Measurements from ENCODE around the gene TBC1D30.

TBC1D30 gene

DNA sequence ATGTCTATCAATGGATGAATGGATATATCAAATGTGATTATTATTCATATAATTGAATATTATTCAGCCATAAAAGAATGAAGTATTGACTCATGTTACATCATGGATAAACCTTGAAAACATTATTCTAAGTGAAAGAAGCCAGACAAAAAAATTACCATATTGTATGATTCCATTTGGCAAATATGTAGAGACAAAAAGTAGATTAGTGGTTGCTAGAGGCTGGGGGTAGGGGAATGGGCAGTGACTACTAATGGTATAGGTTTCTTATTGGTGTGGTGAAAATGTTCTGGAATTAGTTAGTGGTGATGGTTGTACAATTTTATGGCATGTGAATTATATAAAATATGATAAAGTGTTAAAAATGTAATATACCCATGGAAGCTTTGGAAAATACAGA lies 33.4 kb upstream of the TBC1D30 start:
- Histone ChIP-seq H3K9me2 (replicated peaks; ENCODE audit: control insufficient read depth, low read length) (no peaks in the 10 kb centered on the region), H3K4me3 (ENCODE audit: low read length) (no peak overlapping the region), H3F3A (ENCODE audit: control insufficient read depth, insufficient read depth) (no peaks in the 10 kb centered on the region), H3K36me3 (ENCODE audit: control insufficient read depth, low read length) (no peaks in the 10 kb centered on the region), H3K4me2 (ENCODE audit: low read length) (no peak overlapping the region), H4K20me1 (ENCODE audit: control insufficient read depth, insufficient read depth, low read depth, low read length) (no peaks in the 10 kb centered on the region), H3K27me3 (ENCODE audit: control insufficient read depth, low read length) (0 out of 2 replicates have a peak, but pooled peaks cover 6% of the 10 kb centered on the region), H3K4me1 (ENCODE audit: control insufficient read depth, low read length) (no peaks in the 10 kb centered on the region), H3K9me3 (ENCODE audit: control insufficient read depth, insufficient read depth, low read length) (no peaks in the 10 kb centered on the region), H3K79me2 (ENCODE audit: control insufficient read depth, low read length) (no peaks in the 10 kb centered on the region), H3K27ac (ENCODE audit: low read depth, low read length) (no peak overlapping the region)
- TF ChIP-seq, protein P1, sequence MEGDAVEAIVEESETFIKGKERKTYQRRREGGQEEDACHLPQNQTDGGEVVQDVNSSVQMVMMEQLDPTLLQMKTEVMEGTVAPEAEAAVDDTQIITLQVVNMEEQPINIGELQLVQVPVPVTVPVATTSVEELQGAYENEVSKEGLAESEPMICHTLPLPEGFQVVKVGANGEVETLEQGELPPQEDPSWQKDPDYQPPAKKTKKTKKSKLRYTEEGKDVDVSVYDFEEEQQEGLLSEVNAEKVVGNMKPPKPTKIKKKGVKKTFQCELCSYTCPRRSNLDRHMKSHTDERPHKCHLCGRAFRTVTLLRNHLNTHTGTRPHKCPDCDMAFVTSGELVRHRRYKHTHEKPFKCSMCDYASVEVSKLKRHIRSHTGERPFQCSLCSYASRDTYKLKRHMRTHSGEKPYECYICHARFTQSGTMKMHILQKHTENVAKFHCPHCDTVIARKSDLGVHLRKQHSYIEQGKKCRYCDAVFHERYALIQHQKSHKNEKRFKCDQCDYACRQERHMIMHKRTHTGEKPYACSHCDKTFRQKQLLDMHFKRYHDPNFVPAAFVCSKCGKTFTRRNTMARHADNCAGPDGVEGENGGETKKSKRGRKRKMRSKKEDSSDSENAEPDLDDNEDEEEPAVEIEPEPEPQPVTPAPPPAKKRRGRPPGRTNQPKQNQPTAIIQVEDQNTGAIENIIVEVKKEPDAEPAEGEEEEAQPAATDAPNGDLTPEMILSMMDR (IDR thresholded peaks at IDR 0.05; ENCODE audit: low read depth, low read length, poor library complexity, severe bottlenecking): no peak
- no peak for TF ChIP-seq EZH2phosphoT487 (IDR thresholded peaks at IDR 0.05; ENCODE audit: borderline replicate concordance, low read length)

GRCh38 chr12:64792128-64792527 lies 32.3 kb upstream of the TBC1D30 start:
- TF ChIP-seq, protein P1 (IDR thresholded peaks at IDR 0.05; ENCODE audit: low read depth, low read length, poor library complexity, severe bottlenecking): no peak
- no peak for TF ChIP-seq EZH2phosphoT487 (IDR thresholded peaks at IDR 0.05; ENCODE audit: borderline replicate concordance, low read length)
- Histone ChIP-seq H3K4me1 (ENCODE audit: control insufficient read depth, low read length) (no peaks in the 10 kb centered on the region), H4K20me1 (ENCODE audit: control insufficient read depth, insufficient read depth, low read depth, low read length) (no peaks in the 10 kb centered on the region), H3K4me2 (ENCODE audit: low read length) (no peak overlapping the region), H3K79me2 (ENCODE audit: control insufficient read depth, low read length) (no peaks in the 10 kb centered on the region), H3K36me3 (ENCODE audit: control insufficient read depth, low read length) (no peaks in the 10 kb centered on the region), H3K27ac (ENCODE audit: low read depth, low read length) (no peak overlapping the region), H3K9me3 (ENCODE audit: control insufficient read depth, insufficient read depth, low read length) (no peaks in the 10 kb centered on the region), H3K27me3 (ENCODE audit: control insufficient read depth, low read length) (peaks cover 10% of the 10 kb centered on the region; the same call in 1 of the 2 replicates), H3F3A (ENCODE audit: control insufficient read depth, insufficient read depth) (no peaks in the 10 kb centered on the region), H3K4me3 (ENCODE audit: low read length) (no peak overlapping the region), H3K9me2 (replicated peaks; ENCODE audit: control insufficient read depth, low read length) (no peaks in the 10 kb centered on the region)

GRCh38 chr12:64793610-64794009 lies 30.8 kb upstream of the TBC1D30 start:
- Histone ChIP-seq H3K79me2 (ENCODE audit: control insufficient read depth, low read length) (no peaks in the 10 kb centered on the region), H3K36me3 (ENCODE audit: control insufficient read depth, low read length) (no peaks in the 10 kb centered on the region), H3K9me3 (ENCODE audit: control insufficient read depth, insufficient read depth, low read length) (no peaks in the 10 kb centered on the region), H3F3A (ENCODE audit: control insufficient read depth, insufficient read depth) (no peaks in the 10 kb centered on the region), H3K4me3 (ENCODE audit: low read length) (no peak overlapping the region), H4K20me1 (ENCODE audit: control insufficient read depth, insufficient read depth, low read depth, low read length) (no peaks in the 10 kb centered on the region), H3K9me2 (replicated peaks; ENCODE audit: control insufficient read depth, low read length) (no peaks in the 10 kb centered on the region), H3K4me2 (ENCODE audit: low read length) (no peak overlapping the region), H3K27me3 (ENCODE audit: control insufficient read depth, low read length) (peaks cover 23% of the 10 kb centered on the region), H3K27ac (ENCODE audit: low read depth, low read length) (no peak overlapping the region), H3K4me1 (ENCODE audit: control insufficient read depth, low read length) (no peaks in the 10 kb centered on the region)
- TF ChIP-seq EZH2phosphoT487 (IDR thresholded peaks at IDR 0.05; ENCODE audit: borderline replicate concordance, low read length): no peak
- TF ChIP-seq, protein P1 (IDR thresholded peaks at IDR 0.05; ENCODE audit: low read depth, low read length, poor library complexity, severe bottlenecking): no peak

All from DOHH2 (cell line).